Measurements from ENCODE around the gene RNF11. TPM values are rescaled to one million over a fixed set of nuclear protein-coding genes. Genes with fewer than 3 reads are reported as not detected.

Gene RNF11
- total and polyA plus RNA-seq, 2 of the 8 experiments (the other 6 are each of a cell fraction or from before 2014, with no cell fraction given) = 49.6 to 54.2 TPM

DNA sequence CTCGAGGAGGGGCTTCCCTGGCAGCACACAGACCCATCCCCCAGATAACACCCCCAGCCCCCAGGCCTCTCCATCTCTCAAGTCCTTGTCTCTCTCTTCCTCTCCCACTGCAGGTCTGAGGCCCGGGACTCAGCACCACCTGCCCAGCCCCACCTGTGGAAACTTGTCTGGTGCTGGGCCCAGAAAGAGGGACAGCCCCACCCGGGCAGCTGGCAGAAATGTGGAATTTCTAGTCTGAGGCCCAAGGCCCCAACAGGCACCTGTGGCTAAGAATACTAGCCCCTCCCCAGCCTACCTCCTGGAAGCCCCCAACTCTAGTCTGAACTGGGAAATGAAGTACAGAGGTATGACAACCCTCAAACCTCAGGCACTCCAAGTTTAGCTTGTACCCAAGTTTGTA lies 78.9 kb downstream of the RNF11 start (continued):
- no peak for TF ChIP-seq CHD7 (IDR thresholded peaks at IDR 0.05; ENCODE audit: insufficient replicate concordance, low read length)
- TF ChIP-seq KDM1A (IDR thresholded peaks at IDR 0.05; ENCODE audit: borderline replicate concordance, low read length) = no peak
- TF ChIP-seq CBX5 (IDR thresholded peaks at IDR 0.05; ENCODE audit: low read depth, low read length) = no peak
- no peak for TF ChIP-seq RBBP5 (IDR thresholded peaks at IDR 0.05; ENCODE audit: borderline replicate concordance, low read depth, low read length)
- no peak for TF ChIP-seq HDAC6 (IDR thresholded peaks at IDR 0.05; ENCODE audit: low read depth, low read length)
- no peak for TF ChIP-seq CREB1 (IDR thresholded peaks at IDR 0.05)
- TF ChIP-seq SIX5 (IDR thresholded peaks at IDR 0.05; ENCODE audit: low read depth, low read length) = no peak
- TF ChIP-seq TBP (IDR thresholded peaks at IDR 0.05; ENCODE audit: low read depth, low read length) = no peak
- no peak for TF ChIP-seq TAF7 (optimal IDR thresholded peaks at IDR 0.05; ENCODE audit: borderline replicate concordance, low read depth, low read length)
- TF ChIP-seq ASH2L (IDR thresholded peaks at IDR 0.05; ENCODE audit: low read length) = no peak
- TF ChIP-seq BRCA1 (IDR thresholded peaks at IDR 0.05; ENCODE audit: low read depth, low read length) = no peak
- TF ChIP-seq SAP30 (IDR thresholded peaks at IDR 0.05; ENCODE audit: insufficient read depth, insufficient replicate concordance, low read length) = no peak
- no peak for TF ChIP-seq TCF12 (IDR thresholded peaks at IDR 0.05; ENCODE audit: low read depth, low read length)
